Stimulated activated CD8-positive, alpha-beta memory T cell treated with anti-CD3 and anti-CD28 coated beads, Interleukin-4, amount 100 ng/mL, for 48 hours (primary cell): ENCODE data around the gene CKM.
A peak's percentile ranks its signal among the peaks of the same experiment; 100 is the strongest.

ENCODE experiments used
- DNase-seq: peaks from one replicate; pipeline ENCODE4 v3.0.0-alpha.2; 2020

Gene CKM

DNA sequence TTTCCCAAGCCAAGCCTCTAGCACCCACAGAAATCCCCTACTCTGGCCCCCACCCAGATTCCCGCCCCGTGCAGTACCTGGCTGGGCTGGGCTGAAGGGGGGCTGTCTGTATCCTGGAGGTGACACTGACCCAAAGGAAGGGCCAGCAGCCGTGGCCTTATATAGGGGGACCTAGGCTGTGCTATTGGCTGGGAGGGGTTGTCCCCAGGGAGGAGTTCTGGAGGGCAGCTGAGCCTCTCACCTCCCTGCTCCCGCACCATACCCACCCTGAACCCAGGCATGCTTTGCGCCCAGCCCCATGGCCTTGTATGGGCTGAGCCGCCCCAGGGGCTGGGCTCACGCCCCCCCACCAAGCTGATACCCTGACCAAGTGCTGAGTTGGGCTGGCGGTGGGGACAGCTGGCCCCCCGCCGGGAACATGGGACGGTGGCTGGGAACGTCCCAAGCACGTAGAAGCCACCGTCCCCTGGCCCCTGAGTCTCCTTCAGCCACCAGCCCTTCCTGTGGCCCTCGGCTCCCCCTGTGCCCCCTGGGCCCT, at the start of gene CKM:
CKM (minus strand) TSS at position 132 of the 538 bp plus-strand sequence. CDS start 3,162 bp downstream, outside the sequence.
- DNase-seq = no peak

DNA sequence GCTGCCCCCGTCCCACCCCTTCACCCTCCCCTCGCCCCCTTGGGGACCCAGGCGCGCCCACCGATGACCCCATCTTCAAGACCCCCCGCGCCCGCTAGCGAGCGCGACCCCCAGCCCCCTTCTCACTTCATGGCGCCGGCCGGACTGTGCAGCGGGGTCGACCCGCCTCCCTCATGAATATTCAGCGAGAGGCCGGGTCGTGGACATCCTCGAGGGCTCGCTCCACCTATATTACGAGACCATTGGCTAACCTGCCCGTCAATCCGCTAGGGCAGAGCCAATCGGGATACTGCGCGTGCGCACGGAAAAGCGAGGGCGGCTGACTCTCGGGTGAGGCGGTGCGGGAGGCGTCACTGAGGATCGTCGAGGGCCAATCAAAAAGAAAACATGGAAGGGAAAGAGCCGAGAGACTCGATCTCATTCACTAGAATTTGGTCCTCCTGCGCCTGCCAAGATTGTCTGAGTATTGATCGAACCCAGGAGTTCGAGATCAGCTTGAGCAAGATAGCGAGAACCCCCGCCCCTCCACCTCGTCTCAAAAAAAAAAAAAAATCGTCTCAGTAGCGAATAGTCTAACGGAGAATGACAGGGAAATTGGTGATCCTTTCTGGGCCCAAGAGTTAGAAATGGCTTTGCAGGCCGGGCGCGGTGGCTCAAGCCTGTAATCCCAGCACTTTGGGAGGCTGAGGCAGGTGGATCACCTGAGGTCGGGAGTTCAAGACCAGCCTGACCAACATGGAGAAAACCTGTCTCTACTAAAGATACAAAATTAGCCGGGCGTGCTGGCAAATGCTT, 47.9 kb upstream of the CKM start, which contains the start of gene ERCC2:
ERCC2 (minus strand) TSS at position 164 of the 795 bp plus-strand sequence; CDS start at position 131, 33 bp downstream.
- peak; percentile 100 for DNase-seq

DNA sequence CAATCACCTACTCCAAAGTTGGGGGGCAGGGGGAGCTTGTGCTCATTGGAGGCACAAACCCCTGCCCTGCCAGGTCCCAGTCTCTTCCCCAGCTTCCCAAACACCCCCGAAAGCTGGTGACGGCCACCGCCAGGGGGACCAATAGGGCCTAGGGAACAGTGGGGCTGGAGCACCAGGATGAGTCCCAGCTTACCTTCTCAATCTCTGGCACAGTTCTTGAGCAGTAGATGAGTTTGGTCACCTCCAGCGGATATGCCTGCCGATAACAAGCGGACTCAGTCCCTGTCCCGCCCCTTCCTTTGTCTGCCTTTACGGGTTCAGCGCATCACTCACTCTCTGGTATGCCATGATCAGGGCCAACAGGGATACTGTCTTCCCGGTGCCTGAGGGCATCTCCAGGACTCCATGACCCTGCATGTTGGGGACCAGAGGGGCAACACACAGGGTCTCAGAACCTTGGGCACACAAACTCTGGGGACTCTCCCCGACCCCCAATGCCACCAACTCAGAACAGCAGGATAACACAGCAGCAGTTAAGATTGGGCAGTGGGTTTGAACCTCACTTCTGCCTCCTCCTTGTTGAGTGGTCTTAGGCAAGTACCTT, 46.2 kb upstream of the CKM start:
- no peak for DNase-seq

DNA sequence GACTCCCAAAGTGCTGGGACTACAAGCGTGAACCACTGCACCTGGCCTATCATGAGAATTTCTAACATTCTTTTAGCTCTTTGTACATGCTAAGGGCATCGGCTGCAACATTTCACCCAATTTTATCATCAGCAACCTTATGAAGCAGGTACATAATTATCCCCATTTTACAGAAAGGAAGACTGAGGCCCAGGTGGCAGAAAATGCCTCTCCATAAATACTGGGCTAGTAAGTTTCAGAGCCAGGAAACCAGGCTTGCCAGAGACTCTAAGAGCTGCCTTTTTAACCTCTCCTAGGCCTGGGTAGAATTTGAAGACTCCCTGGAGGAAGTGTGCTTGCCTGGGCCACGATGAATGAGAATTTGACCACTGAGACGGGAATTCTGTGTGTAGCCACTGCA, 45.5 kb upstream of the CKM start:
- no peak for DNase-seq

DNA sequence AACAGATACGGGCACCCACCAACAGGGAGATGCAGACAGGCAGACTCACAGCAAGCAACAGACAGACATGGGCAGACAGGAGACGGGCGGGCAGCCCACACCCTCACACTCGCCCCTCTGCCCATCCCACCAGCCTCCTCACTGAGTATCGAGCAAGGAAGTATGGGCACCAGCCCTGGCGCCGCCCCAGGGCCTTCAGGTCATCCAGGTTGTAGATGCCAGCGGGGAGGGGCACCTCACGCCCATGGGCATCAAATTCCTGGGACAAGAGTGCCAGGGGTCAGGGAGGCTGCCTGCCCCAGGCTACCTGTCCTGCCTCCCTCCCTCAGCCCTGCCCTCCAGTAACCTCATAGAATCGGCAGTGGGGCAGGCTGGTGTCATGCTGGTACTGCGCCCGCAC, 42.0 kb upstream of the CKM start:
- DNase-seq = no peak

DNA sequence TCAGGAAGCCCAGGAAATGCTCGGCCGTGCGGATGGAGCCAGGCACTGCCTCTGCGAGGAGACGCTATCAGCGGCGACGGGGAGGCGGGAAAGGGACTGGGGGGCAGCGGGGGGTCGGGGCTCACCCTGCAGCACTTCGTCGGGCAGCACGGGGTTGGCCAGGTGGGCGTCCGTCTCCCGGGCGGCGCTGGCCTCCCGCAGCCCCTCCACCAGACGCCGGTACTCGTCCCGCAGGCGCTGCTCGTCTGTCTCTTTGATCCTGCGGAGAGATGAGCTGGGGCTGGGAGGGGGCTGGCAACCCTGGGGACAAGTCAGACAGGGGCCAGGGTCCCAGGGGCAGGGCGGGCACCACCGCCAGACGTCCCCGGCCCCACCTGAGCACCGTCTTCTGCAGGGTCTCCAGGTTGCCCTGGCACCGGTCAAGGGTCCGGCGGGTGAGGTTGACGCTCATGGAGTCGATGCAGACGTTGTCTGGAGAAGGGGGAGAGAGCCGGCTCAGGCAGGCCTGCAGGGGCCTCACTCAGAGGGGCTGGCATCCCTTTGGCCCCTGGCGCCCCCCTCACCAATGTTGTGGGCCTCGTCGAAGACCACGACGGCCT, 41.3 kb upstream of the CKM start:
- no peak for DNase-seq

DNA sequence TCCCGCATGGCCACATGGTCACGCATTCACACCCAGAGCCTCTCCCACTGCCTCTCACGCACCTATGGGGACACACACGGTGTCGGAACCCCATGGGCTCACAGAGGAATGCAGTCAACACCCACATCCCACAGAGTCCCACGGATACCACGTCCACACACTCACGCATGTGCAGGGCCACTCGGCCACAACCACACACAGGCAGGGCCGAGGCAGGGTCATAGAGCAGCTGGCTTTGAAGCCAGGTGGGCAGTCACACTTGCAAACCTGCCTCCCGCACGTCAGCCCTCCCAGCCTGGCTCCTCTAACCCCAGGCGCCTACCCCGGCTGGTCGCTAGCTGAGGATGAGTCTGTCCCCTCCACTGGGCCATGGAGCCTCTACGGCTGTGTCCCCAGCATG, 39.6 kb upstream of the CKM start:
- no peak for DNase-seq

DNA sequence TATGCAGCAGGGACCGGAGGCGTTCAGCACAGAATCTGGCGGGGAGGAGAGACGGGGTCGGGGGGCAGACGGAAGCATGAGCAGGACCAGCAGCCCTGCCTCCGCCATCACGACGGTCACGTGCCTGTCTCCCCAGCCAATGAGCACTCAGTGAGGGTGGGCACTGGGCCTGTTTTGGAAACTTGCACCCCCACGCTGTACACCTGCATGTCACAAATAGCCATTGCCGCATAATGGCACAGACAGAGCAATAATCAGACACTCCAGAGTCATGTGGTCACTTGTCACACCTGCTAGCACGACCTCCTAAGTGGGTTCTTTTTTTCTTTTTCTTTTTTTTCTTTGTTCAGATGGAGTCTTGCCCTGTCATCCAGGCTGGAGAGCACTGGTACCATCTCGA, 38.9 kb upstream of the CKM start:
- no peak for DNase-seq

DNA sequence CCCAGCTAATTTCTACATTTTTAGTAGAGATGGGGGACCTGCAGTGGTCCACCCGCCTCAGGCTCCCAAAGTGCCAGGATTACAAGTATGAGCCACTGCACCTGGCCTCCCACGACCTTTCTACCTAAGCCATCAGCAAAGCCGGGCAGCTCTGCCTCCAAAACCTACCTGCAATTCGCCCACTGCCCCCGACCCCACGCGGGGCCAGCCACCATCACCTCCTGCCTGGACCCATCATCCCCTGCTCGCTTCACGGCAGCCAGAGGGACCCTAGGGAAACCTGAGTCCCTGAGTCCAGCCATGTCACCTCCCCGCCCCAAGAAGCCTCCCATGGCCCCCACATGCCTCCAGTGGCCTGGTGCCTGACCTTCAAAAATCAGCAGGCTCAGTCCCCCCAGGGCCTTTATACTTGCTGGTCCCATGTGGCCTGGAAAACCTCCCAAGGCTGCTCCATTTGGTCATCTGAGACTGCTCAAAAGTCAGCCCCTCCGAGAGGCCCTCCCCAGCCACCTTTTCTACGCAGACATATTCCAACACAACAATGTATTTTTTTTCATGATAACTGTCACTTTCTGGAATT, 35.6 kb upstream of the CKM start:
- DNase-seq = no peak

DNA sequence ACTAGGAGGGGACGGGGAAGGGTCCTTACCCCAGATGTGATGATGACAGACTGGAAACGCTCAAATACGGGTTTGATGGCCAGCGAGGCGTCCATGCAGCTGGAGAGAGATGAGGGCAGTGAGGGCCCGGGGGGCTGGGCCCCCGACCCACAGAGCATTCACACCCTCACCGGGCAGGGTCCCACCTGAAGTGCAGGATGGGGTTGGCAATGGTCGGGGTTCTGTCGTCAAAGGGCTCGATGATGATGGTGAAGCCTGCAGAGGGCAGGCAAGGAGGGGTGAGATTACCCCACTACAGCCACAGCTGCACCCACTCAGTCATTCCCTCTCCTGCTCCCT, 34.7 kb upstream of the CKM start:
- no peak for DNase-seq

DNA sequence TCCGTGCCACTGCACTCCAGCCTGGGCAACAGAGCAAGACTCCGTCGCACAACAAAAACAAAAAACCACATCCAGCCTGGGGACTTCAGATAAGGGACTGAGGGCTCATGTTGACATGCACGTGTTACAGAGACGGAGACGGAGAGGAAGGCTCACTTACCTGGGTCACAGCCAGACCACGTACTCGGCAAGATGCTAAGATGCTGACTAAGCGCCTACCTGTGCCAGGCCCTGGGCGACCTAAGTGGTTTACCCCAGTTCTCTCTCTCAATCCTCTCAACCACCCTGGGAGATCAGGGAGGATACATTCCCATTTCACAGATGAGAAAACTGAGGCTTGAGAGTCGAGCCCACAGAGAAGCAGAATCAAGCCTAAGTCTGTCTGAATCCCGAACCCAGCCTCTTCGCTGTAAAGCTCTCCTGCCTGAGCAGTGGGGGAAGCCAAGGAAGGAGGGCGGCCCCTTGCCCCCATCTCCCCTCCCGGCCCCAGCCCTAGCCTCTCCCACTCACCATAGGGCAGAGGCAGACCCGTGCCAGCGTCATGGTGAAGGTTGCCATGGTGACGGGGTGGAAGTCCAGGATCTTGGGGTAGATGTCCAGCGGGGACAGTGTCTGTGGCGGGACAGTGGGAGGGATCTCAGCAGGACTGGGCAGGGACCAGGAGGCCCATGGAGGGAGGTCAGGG, 34.2 kb upstream of the CKM start:
- DNase-seq = no peak

DNA sequence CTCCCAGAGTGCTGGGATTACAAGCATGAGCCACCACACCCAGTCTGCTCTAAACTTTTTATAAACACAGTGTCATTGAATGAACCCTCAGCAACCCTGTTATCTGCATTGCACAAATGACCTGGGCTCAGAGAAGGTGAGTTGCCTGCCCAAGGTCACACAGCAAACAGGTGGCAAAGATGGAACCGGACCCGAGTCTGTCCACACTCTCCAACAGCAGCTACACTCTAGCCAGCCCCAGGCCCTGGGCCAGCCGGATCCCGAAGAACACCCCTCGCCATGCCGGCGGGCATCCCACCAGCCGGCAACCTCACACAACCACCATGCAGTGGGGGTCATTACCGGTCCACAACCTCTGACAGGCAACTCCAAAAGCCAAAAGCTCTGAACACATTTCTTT, 33.2 kb upstream of the CKM start:
- DNase-seq = no peak

DNA sequence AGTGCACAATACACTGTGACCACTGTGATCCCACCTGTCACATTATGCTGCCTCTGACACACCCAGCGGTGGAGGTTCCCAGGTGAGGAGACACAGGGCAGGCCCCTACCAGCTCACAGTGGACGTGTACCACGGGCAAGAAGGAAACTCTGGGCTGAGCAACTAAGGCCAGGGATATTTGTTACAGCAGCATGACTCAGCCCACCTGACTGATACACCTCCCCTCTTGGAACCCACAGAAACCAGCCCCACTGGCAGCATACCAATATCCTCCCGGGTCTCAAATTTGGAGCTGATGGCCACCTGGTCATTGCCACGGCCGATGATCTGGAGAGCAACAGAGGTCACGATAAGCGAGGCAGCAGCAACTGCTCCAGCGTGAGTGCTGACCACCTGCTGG, 32.7 kb upstream of the CKM start:
- no peak for DNase-seq

DNA sequence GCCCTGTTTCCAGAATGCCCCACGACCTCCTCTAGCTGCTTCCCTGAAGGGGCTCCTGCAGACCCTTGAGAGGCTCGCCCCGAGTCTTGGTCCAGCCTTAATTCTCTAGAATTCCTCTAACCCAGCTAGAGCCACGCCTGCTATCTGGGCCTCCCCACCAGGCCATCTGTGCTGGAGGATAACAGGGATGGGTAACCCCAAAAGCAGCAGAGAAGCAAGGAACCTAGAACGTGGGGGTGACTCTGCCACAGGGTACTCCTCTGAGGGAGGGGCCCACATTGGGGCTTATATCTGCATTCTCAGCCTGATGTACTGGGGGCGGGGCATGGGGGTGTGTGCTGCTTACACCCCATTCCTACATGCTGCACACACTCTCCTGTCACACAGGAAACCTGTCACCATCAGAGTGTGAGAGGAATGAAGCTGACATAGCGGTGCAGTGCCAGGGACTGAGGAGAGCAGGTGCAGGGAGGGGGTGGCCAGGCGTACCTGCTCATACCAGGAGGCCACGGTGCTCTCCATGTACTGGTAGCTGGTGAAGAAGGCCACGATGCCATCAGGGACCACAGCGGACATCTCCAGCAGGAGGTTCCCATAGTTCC, 31.7 kb upstream of the CKM start:
- DNase-seq = no peak

DNA sequence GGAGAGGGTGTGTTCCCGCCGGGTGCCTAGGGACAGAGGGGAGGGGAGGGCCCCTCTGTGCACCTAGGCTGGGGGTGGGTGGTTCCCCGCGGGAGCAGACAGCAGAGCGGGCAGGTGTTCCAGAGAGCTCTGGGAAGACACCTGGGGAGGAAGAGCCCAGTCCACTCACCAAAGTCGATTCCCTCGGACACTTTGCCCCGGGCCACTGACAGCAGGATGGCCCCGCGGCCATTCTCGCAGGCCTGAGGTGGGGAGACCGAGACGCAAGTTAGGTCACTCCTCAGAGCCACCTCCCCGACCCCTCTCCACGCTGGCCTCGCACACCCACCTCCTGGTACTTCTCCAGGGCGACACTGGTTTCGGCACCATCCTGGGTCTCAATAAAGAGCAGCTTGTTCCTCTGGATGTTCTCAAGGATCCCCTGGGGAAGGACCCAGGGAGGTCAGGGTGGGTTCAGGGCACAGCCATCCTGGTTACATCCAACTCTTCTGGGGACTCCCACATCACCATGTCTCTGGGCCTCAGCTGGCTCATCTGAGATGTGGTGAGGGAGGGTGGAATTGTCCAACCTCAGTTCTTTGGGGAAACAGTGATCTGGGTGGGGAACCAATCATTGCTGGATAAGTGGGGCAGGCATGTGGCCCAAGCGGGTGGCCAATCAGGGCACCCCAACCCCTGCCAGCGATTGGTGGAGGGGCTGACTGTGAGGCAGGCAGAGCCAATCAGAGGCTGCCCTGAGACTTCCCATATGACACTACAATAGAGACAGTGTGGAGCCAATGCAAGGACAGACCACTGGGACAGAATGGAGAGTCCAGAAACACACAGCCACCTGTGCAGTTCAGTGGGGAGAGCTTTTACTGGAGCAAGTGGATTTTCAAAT, 30.5 kb upstream of the CKM start:
- DNase-seq = no peak

DNA sequence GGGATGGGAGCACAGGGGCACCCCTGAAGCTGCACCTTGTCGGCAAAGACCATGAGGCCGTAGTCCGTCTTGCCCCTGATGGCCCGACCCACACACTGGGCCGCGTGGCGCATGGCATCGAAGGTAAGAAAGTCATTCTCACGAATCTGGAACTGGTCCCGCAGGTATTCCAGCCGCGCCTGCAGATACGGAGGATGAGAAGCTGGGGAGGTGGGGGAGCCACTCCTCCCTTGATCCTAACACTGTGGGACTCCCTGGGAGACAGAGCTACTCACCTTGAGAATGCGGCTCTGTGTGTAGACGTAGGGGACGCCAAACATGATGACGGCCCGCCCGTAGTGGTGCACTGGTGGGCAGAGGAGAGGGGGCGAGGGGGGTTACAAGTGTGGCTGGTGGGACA, 29.8 kb upstream of the CKM start:
- DNase-seq = no peak

DNA sequence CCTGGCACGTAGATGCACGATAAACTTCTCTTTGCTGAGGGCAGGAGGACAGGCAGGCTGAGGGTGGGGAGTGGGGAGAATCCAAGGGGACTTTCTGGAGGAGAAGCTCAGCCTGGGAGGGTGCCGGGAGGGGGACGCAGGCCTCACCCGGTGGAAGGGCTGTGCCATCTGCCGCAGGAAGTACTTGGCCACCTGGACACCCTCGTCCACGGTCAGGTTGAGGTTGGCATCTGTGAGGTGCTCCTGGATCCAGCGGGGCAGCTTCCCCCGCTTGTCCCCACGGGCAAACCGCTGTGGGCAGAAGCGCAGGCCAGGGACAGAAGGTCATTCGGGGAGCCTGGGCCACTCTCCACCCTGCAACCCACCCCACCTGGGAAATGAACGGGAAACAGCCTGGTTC, 29.4 kb upstream of the CKM start:
- DNase-seq = no peak

DNA sequence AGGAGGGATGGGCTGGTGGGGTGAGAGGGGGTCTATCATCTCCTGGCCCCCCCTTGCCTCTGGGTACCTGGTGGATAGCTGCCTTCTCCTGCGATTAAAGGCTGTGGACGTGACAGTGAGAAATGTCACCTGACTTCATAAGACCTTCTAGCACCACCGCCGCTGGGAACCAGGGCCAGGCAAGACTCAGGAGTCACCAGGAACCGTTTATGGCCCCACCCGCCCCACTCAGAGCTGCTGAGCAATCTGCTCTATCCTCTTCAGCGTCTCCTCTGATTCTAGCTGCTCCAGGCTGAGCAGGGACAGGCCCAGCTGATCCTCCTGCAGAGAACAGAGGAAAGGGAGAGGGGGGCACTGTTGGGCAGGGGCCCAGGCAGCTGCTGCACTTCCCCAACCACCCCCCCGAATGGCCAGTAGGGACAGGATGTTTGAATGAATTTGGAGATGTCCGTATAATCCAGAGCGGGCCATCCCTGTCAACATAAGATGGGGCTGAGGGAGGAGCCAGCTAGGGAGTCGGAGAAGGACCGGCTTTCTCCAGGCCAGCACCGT, 28.8 kb upstream of the CKM start:
- no peak for DNase-seq

DNA sequence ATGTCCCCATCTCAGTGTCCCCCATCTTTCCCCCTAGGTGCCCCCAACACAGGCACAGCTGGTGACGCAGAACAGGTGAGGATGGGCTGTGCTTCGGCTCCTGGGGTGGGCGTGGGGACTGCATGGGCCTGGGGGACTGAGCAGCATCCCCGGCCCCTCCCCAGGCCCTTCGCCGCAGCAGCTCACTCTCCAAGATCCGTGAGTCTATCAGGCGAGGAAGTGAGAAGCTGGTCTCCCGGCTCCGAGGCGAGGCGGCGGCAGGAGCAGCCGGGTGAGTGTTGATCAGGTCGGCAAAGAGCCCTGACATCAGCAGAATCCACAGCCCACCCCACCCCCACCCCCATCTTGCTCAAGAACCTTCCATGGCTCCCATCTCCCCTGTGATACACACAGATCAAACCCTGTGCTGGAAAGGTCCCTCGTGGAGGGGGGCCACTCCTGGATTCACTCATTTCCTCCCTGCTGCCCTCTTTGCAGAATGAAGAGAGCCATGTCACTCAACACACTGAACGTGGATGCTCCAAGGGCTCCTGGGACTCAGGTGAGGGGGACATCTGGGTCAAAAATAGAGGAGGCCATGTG, 27.9 kb upstream of the CKM start:
- no peak for DNase-seq

DNA sequence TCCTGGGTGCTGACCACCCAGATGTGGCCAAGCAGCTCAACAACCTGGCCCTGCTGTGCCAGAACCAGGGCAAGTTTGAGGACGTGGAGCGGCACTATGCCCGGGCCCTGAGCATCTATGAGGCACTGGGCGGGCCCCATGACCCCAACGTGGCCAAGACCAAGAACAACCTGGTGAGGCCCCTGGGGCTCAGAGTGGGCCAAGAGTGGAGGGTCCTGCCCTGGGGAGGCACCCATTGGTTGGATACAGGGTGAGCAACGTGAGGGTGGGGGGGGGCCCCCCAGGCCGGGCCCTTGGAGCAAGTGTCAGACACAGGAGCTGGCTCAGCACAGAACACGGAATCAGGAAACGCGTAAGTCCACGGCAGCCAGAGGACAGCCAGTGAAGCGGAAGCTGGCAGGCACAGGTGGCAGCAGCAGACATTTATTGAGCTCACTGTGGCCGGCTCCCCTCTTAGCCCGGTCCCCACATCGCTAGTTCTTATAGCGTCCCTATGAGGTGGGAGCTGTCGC, 26.8 kb upstream of the CKM start:
- no peak for DNase-seq

DNA sequence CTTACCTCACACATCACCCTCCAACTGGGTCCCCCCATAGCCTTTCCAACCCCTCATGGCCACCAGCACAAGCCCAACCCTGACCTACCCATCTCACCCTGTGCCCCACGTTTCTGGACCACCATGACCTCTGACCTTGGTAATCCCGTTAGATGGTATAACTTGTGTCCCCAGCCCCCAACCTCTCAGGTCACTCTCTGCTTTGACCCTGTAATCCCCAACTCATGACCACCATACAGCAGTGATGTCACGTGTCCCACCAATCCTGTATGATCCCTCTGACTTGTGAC, 26.4 kb upstream of the CKM start:
- DNase-seq = no peak
